DMS79 treated with DMSO at 0.1 percent for 48 hours (cell line): Measurements from ENCODE around the gene STS.
A peak's percentile ranks its signal among the peaks of the same experiment; 100 is the strongest.
"Not testable (repeated sequence)": the region's sequence is repeated elsewhere in the genome, so short reads cannot be mapped to it uniquely, and the experiment has no call there.

Source experiments
- DNase-seq: peaks from one replicate; lab custom pipeline; 2025; lab: John Stamatoyannopoulos, UW

Gene STS

DNA sequence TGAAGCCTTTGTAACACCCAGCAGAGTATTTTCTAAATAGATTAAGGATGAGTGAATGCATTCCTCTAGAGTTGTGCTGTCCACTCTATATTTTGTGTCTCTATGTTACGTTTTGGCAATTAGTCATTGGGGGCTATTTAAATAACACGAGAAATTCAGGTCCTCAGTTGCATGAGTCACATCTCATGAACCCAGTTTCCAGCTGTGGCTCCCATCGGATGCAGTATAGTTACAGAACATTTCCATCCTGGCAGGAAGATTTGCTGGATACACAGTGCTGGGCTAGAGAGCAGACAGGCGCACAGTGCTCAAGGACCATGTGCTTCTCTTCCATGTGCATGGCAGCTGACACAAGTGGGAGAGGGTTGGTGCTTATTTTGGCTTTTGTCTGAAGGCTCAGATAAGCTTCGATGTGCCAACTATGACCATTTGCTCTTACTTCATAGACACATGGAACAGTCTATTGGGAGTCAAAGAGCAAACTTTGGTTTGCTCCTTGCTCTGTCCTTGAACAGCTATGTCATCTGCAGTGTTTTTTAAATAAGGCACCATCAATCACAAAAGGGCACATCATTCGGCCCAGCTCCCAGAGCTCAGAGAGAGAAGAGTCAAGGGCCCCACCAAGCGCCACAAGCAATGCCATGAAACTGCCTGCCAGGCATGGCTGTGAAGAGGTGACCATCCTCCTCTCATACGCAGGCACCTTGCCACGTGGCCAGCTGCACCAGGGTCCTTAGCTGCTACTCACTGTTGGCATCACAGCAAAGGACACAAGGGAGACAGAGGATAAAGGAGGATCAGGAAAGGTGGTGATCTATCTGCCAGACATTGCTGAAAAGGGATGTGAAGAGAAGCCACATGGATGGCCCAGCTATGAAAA lies 8.1 kb upstream of the STS start:
- DNase-seq, result no peak

DNA sequence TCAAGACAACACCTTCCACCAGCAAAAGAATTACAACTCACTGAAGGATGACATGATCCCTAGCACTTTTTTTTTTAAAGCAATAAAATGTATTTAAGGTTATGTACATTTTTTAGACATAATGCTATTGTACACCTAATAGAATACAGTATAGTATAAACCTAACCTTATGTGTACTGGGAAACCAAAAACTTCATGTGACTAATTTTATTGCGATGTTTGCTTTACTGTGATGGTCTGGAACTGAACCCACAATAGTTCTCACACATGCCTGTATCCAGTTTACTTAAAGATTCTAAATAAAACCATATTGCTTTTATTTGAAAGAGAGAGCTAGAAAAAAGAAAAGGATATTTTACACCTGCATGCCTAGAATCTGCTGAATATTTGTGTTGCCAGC lies 4.4 kb upstream of the STS start:
- DNase-seq, result no peak

DNA sequence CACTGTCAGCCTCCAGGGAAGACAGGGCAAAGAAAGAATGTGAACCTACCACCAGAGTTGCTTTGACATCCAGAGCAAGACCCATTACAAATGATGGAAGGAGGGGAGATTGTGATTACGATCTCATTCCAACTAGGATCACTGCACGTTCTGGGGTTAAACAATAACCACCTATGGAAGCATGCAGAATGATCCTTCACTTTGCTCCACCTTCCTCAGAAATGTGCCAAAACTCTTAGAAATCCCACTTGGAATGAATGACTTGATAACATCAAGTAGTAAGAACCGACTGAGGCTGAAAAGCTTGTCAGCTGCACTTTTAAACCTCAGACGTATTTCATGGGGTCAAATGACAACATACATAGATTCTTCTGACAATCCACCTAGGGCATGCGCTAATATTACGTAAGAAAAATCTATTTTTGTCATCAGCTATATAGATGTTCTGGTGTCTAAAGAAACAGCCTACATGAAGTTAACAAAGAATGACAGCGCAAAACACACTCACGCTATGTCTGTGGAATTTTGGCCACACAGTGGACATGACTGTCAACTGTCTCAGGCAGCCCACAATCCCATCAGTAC lies 3.5 kb upstream of the STS start:
- DNase-seq, result no peak

DNA sequence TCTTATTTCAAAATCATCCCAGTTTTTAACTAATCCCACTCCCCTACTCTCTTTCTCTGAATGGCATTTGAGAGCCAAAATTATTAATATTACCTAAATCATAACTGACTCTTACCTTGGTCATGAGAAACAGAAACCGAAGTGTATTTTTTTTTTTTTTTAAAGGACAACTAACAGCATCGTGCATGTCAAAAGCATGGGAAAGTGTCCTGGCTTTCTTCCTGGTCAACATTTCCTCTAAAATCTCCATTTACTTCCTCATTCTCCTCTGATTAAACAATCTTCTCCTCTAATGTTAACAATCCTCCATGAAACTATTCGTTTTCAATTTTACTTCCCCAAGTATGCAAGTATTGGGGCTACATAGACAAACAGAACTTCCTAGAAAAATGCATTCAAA lies 2.1 kb upstream of the STS start:
- no peak for DNase-seq

DNA sequence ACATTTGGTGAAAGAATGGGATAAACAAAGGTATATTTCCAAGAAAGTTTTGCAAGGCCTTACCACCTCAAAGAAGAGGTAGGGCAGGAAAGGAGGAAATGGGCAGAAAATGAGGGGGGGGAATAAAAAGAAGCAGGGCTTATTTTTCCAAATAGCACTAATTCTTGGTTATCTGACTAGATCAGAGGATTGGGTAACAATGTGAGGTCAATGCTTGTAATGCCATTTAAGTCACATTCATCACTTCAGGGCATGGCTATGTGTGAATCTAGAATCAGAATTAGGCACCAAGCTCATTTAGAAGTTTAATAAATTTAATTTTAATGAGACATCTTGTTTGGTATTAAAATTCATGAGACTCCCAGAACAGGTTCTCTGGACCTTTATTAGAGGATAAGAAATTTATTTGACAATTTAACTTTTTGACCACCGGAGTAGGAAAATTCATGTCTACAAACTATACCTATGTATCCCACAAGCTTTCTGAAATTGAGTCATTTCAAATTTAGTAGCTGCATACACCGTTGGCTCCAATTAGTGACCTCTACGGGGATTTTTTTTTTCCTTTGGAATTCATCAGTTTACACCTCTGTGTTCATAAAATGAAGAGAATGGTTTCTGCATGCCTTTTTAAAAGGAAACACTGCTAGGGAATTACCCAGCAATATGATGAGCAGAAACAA lies 1.4 kb upstream of the STS start:
- no peak for DNase-seq

DNA sequence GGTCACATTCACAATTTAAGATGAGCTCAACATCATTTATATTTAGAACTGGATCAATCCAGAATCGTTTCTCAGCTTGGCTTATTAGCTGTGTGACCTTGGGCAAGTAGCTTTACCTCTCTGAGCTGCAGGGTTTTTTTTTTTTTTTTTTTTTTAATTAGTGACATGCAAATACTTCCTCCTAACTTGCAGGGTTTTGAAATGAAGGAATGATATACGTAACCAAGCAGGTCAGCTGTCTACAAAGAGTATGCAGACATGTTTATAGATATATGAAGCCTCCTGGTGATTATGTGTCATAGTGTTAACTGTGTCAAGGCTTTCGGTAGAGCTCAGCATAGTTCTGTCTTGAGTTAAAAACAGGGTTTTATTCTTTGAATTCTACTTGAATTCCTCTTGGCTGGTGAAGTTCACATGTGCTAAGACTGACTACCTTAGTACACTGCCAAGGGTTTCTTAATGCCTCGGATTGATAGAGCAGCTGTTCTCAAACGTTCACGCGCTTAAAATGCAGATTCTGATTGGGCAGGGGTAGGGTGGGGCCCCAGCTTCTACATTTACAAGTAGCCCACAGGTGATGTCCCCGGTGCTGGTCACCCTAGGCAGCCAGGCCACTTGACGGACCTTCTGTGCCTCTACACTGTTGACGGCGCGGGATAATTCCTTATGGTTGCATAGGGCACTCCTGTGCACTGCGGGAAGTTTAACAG lies 654 bp upstream of the STS start:
- peak; percentile 3 for DNase-seq

DNA sequence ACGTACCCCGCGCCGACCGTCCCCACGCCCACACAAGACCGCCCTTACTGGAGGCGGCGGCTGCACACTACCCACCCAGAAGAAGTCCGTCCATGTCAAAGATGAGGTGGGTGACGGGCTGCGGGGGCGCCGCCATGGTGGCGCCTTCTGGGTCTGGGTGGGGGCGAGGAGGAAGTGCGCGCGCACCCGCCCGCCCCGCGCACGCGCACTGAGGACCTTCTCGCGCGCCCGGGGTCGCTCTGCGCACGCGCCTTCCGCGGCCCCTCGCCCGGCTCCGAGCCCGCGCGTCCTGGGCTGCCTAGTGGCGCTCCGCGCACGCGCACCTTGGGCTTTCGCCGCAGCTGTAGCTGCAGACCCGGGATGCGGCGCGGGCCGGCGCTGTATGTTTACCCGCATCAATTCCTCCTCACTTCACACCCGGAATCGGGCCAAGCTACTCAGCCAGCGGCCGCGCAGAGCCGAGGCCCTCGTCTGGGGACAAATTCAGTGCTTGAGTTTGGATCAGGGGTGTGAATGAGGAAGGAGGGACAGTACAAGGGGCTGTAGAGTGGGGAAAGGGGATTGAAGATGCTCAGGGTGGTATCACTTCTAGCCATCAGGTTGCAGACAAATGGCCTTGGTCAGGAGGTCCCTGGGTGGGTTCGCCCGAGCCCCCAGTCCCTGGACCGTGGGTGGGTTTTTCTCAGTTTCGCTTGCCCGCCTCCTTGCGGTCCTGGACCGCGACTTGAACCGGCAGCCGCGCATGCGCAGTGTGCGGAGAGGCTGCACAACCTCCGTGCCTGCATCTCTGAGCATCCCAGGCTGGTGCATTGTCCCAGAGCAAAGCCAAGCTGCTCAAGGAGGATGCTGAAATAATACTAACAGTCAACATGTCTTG lies 704 bp downstream of the STS start, which contains the start of gene PUDP:
PUDP (minus strand) TSS at position 176 of the 877 bp plus-strand sequence; CDS start at position 136, 40 bp downstream.
- DNase-seq, result peak; percentile 37

DNA sequence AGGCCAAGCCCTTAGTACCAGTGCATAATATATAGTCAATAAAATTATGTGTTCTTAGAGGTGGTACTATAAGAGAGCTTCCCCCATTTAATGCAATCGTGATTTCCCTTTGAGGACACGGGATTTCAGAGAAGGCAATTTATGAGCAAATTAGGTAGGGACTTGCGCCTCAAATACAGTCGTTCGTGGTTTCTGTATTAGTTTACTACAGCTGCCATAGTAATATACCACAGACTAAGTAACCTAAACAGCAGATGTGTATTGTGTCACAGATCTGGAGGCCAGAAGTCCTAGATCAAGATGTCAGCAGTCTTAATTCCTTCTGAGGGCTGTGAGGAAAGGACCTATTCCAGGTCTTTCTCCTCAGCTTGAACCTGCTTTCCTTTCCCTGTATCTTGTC lies 1.9 kb downstream of the STS start:
- no peak for DNase-seq

DNA sequence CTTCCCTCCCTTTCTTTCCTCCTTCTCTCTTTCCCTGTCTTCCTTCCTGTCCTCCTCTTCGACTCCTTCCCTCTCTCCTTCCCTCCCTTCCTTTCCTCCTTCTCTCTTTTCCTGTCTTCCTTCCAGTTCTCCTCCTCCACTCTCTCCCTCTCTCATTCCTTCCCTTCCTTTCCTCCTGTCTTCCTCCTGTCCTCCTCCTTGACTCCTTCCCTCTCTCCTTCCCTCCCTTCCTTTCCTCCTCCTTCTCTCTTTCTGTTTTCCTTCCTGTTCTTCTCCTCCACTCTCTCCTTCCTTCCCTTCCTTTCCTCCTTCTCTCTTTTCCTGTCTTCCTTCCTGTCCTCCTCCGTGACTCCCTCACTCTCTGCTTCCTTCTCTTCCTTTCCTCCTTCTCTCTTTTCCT lies 5.7 kb downstream of the STS start:
- no peak for DNase-seq

DNA sequence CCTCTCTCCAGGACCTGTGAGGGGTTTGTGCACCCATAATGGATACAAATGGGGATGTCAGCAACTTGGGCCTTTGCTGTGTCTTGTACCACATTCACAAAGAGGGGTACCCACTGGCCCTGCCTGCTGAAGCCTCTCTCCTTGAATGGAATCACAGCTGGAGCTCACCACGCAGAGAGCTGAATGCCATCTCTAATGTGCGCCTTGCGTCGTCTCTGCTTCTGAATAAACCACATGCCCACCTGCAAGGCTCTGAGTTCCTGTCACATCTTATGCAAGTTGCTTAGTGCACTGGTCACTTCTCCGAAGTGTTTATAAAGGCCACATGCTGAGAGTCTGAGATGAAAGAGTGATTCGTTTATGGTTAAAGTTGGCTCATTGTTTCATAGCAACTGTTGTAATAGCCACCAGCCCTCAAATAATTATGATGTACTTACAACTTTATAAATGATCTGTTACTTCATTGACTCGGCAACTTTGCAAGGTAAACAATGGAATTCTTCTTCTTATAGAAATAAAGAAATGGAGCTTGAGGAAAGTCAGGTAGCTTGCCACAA lies 6.6 kb downstream of the STS start:
- no peak for DNase-seq

DNA sequence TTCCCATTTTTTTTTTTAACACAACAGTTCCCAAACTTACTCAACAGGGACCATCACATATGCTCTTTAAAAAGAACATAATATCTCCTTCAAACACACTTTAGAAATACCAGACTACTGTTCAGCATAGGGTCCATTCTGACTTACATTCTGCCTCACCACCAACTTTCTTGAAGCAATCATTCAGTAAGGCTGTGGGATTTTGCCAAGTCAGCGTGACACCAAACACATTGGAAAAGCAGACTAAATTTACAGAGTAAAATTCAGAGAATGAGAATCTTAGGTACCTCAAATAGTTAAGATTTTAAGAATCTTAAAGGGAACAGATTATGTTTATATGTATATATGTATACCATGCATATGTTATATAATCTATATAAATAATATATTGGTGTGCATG lies 7.7 kb downstream of the STS start:
- DNase-seq, result no peak

DNA sequence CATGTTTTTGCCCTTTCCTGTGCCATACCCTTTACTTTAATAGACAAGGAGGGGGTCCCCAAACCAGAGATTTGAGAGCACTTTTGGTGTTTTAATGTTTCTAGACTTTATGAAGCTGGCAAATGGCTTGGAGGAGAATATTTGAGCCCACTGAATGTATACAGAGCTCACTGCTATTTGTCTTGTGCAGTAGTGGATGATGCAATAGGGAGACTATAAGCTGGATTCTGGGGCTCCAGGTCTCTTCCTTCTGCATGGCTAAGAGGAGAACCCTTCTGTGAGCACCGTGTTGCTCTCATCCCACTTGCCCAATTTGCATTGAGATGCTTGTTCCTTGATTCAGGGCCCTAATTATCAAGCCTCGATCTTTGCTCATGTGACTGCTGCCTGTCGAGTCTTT lies 9.4 kb downstream of the STS start:
- no peak for DNase-seq

DNA sequence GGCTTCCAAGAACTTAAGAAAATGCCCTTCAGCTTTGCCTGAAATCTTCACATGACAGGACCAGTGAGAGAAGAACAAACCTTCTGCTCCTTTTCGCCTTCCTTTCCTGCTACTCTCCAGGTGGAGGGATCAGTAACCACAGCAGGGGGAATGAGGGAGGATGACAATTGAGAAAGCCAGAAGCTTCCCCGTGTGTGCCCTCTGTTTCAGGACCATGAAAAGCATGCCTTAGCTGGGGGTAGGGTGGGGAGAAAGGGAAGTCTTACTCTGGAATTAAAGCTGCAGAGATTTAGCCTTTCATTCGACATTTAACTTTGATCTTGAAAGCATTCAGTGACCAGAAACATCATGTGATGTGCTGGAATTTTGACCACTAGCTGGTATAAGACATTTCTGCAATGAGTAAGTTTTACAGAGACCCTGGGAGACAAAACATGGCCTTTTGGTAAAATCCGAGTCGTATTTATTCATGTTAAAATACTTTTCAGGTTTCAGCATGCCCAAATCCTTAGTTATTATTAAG lies 11.0 kb downstream of the STS start:
- DNase-seq, result no peak

DNA sequence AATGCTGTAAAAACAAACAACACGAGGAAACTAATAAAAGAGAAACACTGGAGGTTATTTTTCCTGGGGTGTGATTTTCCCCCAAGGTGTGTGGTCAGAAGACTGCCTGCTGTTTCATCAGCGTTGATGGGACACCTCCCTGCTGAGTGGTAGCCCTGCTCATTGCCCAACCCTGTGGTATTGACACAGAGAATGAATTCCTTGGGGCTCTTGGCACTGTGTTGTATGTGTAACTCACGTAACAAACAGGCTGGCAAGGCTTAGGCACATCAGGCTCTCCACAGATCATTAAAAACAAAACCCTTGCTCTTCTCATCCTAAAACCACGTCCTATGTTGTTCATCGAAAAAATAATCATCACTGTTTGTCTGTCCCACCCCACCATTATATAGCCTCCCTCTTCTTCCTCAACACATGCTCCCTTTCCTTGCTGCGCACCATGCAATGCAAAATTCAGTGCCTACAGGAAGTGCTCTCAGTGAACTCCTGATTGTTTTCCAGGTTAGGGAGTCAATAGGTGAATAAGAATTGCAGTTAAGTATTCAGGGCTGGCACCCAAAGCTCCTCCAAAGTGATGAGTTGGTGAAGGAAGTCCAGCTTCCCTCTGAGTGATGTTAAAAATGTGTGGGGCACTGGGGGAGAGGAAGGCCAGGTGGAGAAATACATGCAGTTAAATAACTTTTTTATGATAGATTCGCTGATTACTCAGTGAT lies 11.8 kb downstream of the STS start:
- no peak for DNase-seq

DNA sequence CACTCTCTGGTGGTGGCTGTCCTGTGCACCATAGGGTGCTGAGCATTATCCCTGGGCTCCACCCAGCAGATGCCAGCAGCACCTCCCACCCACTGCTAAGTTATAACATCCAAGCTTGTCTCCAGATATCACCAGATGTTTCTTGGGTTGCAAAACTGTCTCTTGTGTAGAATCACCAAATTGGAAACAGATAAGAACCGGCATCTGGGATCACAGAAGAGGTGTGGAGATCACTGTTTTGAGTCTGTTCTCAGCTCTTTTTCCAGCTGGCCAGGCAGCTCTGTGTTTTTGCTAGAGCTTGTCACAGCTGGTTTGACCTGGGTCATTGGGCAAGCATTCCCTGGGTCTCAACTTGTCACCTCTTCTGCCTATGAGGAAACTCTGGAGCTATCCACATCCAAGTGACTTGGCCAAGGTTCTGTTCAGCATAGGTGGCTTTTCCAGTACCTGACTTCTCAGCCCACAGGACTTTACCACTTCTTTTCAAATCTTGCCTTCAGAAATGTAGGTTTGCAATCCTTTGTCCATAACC lies 15.7 kb downstream of the STS start:
- no peak for DNase-seq

DNA sequence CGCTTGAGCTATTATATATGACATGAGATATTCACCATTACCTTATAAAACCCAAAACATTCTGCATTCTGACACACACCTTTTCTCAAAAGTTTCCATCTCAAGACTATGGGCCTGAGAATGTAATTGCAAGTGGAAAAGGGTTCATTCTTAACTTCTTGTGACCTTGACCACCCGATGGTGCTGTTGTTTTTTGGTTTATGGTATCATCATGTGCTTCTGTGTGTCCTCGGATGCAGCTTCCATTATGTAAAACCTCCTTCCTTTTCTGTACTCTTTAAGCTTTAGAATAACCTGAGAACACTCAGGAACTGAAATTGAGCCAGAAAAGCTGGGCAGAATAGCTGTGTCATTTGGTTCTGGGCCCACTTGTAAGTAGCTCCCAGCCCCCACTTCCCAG lies 16.7 kb downstream of the STS start:
- DNase-seq, result no peak

DNA sequence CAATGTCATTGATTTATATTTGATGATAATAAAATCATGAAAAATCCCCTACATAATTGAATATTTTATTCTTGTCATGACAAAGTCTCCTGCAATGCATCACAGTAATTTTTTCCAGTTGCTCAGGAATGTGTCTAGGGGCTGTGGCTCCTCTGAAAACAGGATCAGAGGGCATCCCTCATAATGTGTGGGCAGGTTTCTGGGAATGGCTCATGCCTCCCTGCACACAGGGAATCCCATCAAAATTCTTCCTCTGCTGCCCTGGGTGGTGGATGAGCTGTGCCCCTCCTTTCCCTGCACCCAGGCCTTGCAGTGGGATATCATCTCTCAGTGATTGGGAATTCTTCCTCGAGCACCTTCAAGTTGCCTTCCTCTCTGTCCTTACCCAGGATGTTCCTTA lies 20.9 kb downstream of the STS start:
- no peak for DNase-seq

DNA sequence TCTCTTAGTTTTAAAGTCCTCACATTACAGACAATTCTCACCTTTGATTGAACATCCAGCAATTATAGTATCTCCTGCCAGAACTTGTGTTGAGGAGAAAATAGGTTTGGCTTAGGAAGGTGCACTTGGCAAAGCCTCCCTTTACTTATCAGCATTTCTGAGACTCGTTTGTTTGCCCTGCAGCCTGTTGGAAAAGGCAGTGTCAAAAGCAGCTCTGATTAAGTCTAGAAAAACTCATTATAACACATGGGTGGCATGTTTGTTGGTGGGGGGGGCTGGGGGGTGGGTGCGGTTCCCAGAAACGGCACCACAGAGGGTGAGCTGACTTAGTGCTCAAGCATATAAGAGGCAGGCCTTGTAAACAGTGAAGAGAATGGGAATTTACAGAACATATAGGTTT lies 22.1 kb downstream of the STS start:
- DNase-seq, result no peak

DNA sequence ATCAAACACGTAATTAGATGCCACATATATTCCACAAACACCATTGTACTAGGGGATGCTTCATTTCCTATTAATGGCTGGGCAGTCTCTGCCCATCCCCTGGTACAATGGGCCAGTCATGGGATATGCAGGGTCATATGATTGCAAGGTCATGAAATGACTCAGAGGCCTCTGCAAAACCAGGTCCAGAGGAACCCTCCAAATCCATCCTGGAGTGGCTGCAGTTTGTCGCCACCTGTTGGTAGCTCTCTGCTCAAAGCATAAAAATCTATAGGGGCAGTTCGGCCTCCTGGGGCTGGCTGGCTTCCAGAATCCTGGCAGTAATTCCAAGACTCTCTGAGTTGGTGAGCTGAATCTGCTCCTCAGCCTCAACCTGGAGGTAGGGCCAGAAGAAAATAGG lies 23.4 kb downstream of the STS start:
- no peak for DNase-seq

DNA sequence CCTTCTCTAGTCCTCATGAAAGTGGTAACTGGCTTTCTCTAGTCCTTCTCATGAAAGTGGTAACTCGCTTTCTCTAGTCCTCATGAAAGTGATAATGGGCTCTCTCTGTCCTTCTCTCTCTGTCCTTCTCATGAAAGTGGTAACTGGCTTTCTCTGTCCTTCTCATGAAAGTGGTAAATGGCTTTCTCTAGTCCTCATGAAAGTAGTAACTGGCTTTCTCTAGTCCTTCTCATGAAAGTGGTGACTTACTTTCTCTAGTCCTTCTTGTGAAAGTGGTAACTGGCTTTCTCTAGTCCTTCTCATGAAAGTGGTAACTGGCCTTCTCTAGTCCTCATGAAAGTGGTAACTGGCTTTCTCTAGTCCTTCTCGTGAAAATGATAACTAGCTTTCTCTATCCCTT lies 31.3 kb downstream of the STS start:
- DNase-seq, result not testable (repeated sequence)
